Activated CD4-positive, alpha-beta T cell treated with anti-CD3 and anti-CD28 coated beads for 24 hours (primary cell): ENCODE results near the gene KLRK1.
A peak's percentile ranks its signal among the peaks of the same experiment; 100 is the strongest.
"Not testable (repeated sequence)": the region's sequence is repeated elsewhere in the genome, so short reads cannot be mapped to it uniquely, and the experiment has no call there.

Experiments used
- DNase-seq, 2 donors: peaks; one replicate each; pipeline ENCODE4 v3.0.0-alpha.2; 2020; ENCODE audit warnings: low read depth in 2 of 2

KLRK1 gene

GRCh38 chr12:10388624-10389413 is 1.0 kb downstream of the KLRK1 start:
- no peak for DNase-seq

GRCh38 chr12:10387498-10387897 is 2.3 kb downstream of the KLRK1 start:
- DNase-seq, result not testable (repeated sequence)

GRCh38 chr12:10386857-10387256 is 3.0 kb downstream of the KLRK1 start:
- no peak for DNase-seq

- DNase-seq, result no peak
Observed at GRCh38 chr12:10385166-10385613, 4.7 kb downstream of the KLRK1 start.

GRCh38 chr12:10384191-10384590 is 5.7 kb downstream of the KLRK1 start:
- no peak for DNase-seq

GRCh38 chr12:10381928-10382628 is 7.8 kb downstream of the KLRK1 start:
- no peak for DNase-seq

- not testable (repeated sequence) for DNase-seq
Observed at GRCh38 chr12:10378737-10379136, 11.1 kb downstream of the KLRK1 start.

GRCh38 chr12:10374624-10375018 is 15.2 kb downstream of the KLRK1 start:
- DNase-seq, result no peak

GRCh38 chr12:10372559-10372958 is 17.3 kb downstream of the KLRK1 start:
- no peak for DNase-seq

- not testable (repeated sequence) for DNase-seq
Observed at GRCh38 chr12:10371893-10372535, 17.8 kb downstream of the KLRK1 start.

GRCh38 chr12:10369557-10370415 is 20.1 kb downstream of the KLRK1 start:
- no peak for DNase-seq

GRCh38 chr12:10368206-10369171 is 21.4 kb downstream of the KLRK1 start:
- no peak for DNase-seq

- not testable (repeated sequence) for DNase-seq
Observed at GRCh38 chr12:10367714-10368113, 22.1 kb downstream of the KLRK1 start.

- no peak for DNase-seq
Observed at GRCh38 chr12:10366875-10367274, 23.0 kb downstream of the KLRK1 start.

GRCh38 chr12:10365696-10366405 is 24.0 kb downstream of the KLRK1 start:
- DNase-seq, result no peak

GRCh38 chr12:10364815-10365622 is 24.8 kb downstream of the KLRK1 start:
- peak; percentile 18 to 29 for DNase-seq

- DNase-seq, result no peak
Observed at GRCh38 chr12:10363914-10364814, 25.7 kb downstream of the KLRK1 start.

- DNase-seq, result no peak
Observed at GRCh38 chr12:10363658-10363913, 26.3 kb downstream of the KLRK1 start.
